Measurements from ENCODE around the gene VPS72.
"Not testable (repeated sequence)": the region's sequence is repeated elsewhere in the genome, so short reads cannot be mapped to it uniquely, and the experiment has no call there.

Gene VPS72

DNA sequence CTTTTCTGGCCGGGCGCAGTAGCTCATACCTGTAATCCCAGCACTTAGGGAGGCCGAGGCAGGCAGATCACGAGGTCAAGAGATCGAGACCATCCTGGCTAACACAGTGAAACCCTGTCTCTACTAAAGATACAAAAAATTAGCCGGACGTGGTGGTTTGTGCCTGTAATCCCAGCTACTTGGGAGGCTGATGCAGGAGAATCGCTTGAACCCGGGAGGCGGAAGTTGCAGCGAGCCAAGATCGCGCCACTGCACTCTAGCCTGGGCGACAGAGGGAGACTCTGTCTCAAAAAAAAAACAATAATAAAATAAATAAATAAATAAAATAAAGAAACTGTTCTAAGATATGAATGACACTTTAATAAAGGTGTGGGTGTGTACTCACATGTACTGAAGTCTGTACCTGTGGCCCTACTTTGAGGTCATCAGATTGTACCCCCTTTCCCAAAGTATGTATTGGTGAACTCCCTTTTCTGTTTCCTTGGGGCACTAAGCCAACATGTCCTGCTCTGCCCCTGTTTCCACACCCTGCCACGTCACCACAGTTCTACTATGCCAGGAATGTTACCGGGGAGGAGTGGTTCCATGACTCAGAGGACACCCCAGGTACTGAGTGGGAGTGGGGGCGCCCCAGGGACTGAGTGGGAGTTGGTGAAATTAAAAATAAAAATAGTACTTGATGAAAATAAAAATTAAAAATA, 5.0 kb upstream of the VPS72 start:
- TF ChIP-seq ZNF629 (tag by site-specific recombination; IDR thresholded peaks at IDR 0.05), result 0 out of 2 replicates have a peak, but pooled peaks have one; percentile 36
- TF ChIP-seq EGR2 (tag by site-specific recombination; IDR thresholded peaks at IDR 0.05; ENCODE audit: low read depth), result peak; percentile 52
- TF ChIP-seq, protein P1, sequence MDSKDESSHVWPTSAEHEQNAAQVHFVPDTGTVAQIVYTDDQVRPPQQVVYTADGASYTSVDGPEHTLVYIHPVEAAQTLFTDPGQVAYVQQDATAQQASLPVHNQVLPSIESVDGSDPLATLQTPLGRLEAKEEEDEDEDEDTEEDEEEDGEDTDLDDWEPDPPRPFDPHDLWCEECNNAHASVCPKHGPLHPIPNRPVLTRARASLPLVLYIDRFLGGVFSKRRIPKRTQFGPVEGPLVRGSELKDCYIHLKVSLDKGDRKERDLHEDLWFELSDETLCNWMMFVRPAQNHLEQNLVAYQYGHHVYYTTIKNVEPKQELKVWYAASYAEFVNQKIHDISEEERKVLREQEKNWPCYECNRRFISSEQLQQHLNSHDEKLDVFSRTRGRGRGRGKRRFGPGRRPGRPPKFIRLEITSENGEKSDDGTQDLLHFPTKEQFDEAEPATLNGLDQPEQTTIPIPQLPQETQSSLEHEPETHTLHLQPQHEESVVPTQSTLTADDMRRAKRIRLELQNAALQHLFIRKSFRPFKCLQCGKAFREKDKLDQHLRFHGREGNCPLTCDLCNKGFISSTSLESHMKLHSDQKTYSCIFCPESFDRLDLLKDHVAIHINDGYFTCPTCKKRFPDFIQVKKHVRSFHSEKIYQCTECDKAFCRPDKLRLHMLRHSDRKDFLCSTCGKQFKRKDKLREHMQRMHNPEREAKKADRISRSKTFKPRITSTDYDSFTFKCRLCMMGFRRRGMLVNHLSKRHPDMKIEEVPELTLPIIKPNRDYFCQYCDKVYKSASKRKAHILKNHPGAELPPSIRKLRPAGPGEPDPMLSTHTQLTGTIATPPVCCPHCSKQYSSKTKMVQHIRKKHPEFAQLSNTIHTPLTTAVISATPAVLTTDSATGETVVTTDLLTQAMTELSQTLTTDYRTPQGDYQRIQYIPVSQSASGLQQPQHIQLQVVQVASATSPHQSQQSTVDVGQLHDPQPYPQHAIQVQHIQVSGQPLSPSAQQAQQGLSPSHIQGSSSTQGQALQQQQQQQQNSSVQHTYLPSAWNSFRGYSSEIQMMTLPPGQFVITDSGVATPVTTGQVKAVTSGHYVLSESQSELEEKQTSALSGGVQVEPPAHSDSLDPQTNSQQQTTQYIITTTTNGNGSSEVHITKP (tag by site-specific recombination; IDR thresholded peaks at IDR 0.05), result peak; percentile 98
- peak; percentile 49; the same call in 1 of the 2 replicates for TF ChIP-seq GLIS2 (tag by site-specific recombination; IDR thresholded peaks at IDR 0.05)
- TF ChIP-seq, protein P2, sequence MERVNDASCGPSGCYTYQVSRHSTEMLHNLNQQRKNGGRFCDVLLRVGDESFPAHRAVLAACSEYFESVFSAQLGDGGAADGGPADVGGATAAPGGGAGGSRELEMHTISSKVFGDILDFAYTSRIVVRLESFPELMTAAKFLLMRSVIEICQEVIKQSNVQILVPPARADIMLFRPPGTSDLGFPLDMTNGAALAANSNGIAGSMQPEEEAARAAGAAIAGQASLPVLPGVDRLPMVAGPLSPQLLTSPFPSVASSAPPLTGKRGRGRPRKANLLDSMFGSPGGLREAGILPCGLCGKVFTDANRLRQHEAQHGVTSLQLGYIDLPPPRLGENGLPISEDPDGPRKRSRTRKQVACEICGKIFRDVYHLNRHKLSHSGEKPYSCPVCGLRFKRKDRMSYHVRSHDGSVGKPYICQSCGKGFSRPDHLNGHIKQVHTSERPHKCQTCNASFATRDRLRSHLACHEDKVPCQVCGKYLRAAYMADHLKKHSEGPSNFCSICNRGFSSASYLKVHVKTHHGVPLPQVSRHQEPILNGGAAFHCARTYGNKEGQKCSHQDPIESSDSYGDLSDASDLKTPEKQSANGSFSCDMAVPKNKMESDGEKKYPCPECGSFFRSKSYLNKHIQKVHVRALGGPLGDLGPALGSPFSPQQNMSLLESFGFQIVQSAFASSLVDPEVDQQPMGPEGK (tag by site-specific recombination; IDR thresholded peaks at IDR 0.05), result peak; percentile 56
- TF ChIP-seq, protein P3, sequence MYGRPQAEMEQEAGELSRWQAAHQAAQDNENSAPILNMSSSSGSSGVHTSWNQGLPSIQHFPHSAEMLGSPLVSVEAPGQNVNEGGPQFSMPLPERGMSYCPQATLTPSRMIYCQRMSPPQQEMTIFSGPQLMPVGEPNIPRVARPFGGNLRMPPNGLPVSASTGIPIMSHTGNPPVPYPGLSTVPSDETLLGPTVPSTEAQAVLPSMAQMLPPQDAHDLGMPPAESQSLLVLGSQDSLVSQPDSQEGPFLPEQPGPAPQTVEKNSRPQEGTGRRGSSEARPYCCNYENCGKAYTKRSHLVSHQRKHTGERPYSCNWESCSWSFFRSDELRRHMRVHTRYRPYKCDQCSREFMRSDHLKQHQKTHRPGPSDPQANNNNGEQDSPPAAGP (tag by site-specific recombination; IDR thresholded peaks at IDR 0.05), result peak; percentile 67; the same call in 1 of the 2 replicates
- TF ChIP-seq KLF8 (tag by site-specific recombination; IDR thresholded peaks at IDR 0.05), result 0 out of 2 replicates have a peak, but pooled peaks have one; percentile 18
- TF ChIP-seq, protein P4, sequence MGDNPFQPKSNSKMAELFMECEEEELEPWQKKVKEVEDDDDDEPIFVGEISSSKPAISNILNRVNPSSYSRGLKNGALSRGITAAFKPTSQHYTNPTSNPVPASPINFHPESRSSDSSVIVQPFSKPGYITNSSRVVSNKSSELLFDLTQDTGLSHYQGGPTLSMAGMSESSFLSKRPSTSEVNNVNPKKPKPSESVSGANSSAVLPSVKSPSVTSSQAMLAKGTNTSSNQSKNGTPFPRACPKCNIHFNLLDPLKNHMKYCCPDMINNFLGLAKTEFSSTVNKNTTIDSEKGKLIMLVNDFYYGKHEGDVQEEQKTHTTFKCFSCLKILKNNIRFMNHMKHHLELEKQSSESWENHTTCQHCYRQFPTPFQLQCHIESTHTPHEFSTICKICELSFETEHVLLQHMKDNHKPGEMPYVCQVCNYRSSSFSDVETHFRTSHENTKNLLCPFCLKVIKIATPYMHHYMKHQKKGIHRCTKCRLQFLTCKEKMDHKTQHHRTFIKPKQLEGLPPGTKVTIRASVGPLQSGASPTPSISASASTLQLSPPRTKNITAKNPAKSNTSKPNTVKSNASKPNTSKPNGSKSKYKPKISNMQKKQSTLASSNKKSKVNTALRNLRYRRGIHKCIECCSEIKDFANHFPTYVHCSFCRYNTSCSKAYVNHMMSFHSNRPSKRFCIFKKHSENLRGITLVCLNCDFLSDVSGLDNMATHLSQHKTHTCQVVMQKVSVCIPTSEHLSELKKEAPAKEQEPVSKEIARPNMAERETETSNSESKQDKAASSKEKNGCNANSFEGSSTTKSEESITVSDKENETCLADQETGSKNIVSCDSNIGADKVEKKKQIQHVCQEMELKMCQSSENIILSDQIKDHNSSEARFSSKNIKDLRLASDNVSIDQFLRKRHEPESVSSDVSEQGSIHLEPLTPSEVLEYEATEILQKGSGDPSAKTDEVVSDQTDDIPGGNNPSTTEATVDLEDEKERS (tag by site-specific recombination; IDR thresholded peaks at IDR 0.05), result 0 out of 2 replicates have a peak, but pooled peaks have one; percentile 18
- peak; percentile 87 for TF ChIP-seq ZFHX2 (tag by site-specific recombination; conservative IDR thresholded peaks at IDR 0.05)
- TF ChIP-seq KLF1 (tag by site-specific recombination; IDR thresholded peaks at IDR 0.05), result 0 out of 2 replicates have a peak, but pooled peaks have one; percentile 33
- H3K27ac ChIP-seq (ENCODE audit: extremely low read depth, low read depth, low read length); H3K9me3 ChIP-seq (ENCODE audit: control insufficient read depth, insufficient read depth, low read depth, low read length); H3K4me3 ChIP-seq (ENCODE audit: low read depth, low read length); H3K4me1 ChIP-seq (ENCODE audit: control insufficient read depth, insufficient read depth, low read length); H3K36me3 ChIP-seq (ENCODE audit: control insufficient read depth in 2 of 2, insufficient read depth in 1 of 2, low read length in 2 of 2): not testable (repeated sequence)
- ChIA-PET CTCF (interaction anchor here (0.7 to 3.8 kb wide), 6 partner anchors 57 to 145 kb away, joined by 3 to 24 read pairs (median 4); no protein-coding TSS in a partner anchor), POLR2A (interaction anchor here (0.6 to 1.2 kb wide), 2 partner anchors 59 to 194 kb away, joined by 3 to 9 read pairs; partner anchors contain the start of gene PSMD4)

DNA sequence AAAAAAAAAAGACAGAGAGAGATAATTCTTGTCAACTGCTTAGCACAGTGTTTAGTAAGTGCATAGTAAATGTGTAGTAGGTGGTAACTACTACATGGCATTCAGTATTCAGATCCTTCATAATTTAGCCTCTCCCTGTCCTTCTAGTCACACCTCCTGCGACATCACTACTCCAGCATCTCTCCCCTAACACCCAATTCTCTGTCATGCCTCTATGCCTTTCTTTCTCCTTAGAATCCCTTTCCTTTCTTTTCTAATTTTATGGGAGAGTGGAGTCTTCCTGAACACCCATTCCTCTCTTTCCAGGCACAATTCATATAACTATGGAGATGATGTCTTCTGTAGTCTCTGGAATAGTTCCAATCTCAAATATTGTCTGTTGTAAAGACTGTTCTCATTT, 3.9 kb upstream of the VPS72 start:
- Histone ChIP-seq H3K4me3 (ENCODE audit: low read depth, low read length) (no peak overlapping the region), H3K9me3 (ENCODE audit: control insufficient read depth, insufficient read depth, low read depth, low read length) (no peaks in the 10 kb centered on the region), H3K36me3 (ENCODE audit: control insufficient read depth in 2 of 2, insufficient read depth in 1 of 2, low read length in 2 of 2) (no peaks in the 10 kb centered on the region), H3K4me1 (ENCODE audit: control insufficient read depth, insufficient read depth, low read length) (no peaks in the 10 kb centered on the region), H3K27ac (ENCODE audit: extremely low read depth, low read depth, low read length) (no peak overlapping the region)
- TF ChIP-seq, protein P1 (tag by site-specific recombination; IDR thresholded peaks at IDR 0.05), result peak; percentile 18; the same call in 1 of the 2 replicates
- TF ChIP-seq, protein P5, sequence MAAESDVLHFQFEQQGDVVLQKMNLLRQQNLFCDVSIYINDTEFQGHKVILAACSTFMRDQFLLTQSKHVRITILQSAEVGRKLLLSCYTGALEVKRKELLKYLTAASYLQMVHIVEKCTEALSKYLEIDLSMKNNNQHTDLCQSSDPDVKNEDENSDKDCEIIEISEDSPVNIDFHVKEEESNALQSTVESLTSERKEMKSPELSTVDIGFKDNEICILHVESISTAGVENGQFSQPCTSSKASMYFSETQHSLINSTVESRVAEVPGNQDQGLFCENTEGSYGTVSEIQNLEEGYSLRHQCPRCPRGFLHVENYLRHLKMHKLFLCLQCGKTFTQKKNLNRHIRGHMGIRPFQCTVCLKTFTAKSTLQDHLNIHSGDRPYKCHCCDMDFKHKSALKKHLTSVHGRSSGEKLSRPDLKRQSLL (tag by site-specific recombination; IDR thresholded peaks at IDR 0.05), result peak; percentile 73
- TF ChIP-seq, protein P6, sequence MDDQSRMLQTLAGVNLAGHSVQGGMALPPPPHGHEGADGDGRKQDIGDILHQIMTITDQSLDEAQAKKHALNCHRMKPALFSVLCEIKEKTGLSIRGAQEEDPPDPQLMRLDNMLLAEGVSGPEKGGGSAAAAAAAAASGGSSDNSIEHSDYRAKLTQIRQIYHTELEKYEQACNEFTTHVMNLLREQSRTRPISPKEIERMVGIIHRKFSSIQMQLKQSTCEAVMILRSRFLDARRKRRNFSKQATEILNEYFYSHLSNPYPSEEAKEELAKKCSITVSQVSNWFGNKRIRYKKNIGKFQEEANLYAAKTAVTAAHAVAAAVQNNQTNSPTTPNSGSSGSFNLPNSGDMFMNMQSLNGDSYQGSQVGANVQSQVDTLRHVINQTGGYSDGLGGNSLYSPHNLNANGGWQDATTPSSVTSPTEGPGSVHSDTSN (CRISPR knock-in tag; IDR thresholded peaks at IDR 0.05), result no peak
- TF ChIP-seq PRDM1 (tag by site-specific recombination; IDR thresholded peaks at IDR 0.05), result peak; percentile 76
- CTCF ChIA-PET, result interaction anchor here (1.1 to 1.3 kb wide), 2 partner anchors 34 to 58 kb away, joined by 3 read pairs; no protein-coding TSS in a partner anchor
- POLR2A ChIA-PET, result no interaction called here
